Esophagus squamous epithelium (tissue), 4 donors: ENCODE results near the gene NTN5.

Source experiments
- CTCF ChIP-seq, 6 experiments: fragments of 450-650 bp in 4 of 6; fragments of 200-600 bp in 2 of 6; sonication (generic) in 2 of 6; IDR thresholded peaks; one replicate each; pipeline ENCODE4 v1.5.1; 2016 to 2019; ENCODE audit warnings: antibody characterized with exemption in 6 of 6, mild to moderate bottlenecking in 4 of 6, moderate library complexity in 4 of 6
- POLR2A ChIP-seq, 4 donors: fragments of 450-650 bp; IDR thresholded peaks; one replicate each; pipeline ENCODE4 v1.6.1; 2017; ENCODE audit warnings: antibody characterized with exemption in 4 of 4, mild to moderate bottlenecking in 4 of 4, moderate library complexity in 3 of 4

- no peak for TF ChIP-seq CTCF (IDR thresholded peaks at IDR 0.05)
- TF ChIP-seq POLR2A (IDR thresholded peaks at IDR 0.05): no peak
Measured at GRCh38 chr19:48615231-48616040, 57.4 kb downstream of the NTN5 start.
